HG02623 (cell line): ENCODE results near the gene PLP1.

Experiments used
- ATAC-seq: cut with Tn5 transposase; IDR thresholded peaks from one replicate; pipeline ENCODE4 v1.9.1; 2021; ENCODE audit warnings: moderate library complexity; ENCODE audit not compliant: unreplicated experiment

Gene PLP1

GRCh38 chrX:103823591-103823990 lies 47.0 kb downstream of the PLP1 start:
- ATAC-seq: no peak

DNA sequence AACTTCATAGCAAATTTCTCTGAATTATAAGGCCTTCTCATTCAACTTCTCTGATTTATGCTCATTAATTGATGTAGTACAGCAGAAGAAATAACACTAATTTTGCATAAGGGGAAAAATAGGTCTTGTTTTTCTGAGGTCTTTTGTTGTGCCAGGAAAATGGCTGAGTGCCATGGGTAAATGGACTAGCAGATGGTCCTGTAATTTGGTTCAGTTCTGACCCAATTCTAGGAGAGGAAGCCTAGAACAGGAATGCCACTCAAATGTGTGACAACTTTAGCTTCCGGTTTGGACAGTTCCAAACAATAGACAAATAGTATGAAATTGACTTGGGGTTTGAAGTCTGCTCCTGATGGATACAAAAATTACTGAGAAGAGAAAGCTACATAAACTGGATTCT lies 49.2 kb downstream of the PLP1 start:
- ATAC-seq: no peak

DNA sequence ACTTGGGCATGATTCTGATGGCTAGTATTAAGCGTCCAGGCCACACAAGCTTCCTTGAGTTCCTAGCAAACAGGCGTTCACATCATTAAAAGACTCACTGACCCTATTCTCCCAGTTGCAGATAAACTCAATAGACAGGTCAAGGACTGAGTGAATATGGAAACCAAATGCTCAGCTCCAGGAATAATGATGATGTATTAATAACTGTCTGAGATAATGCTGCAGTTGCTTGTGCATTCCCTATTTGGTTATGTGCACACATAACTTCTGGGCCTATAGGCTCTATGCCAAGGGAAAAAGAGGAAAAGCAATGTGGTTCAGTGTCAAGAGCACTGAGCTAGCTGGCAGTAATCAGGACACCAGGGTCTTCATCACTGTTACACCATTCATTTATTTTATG lies 51.9 kb downstream of the PLP1 start:
- no peak for ATAC-seq

DNA sequence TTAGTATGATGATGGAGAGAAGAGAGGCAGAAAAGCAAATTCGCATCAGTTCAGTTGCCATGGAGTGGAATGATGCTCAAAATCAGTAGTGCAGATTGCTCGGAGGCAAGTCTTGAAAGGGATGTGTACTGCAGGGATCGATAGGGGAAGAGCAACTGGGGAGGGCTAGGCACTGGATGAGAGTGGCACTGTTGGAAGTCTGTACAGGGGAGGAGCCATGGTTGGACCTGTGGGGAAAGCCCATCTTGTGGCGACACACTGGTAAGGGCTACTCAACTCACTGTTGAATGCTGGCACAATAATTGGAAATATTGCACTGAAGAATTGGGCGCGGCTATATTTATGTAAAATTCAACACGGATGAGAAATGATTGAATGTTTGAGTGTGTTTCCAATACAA lies 54.2 kb downstream of the PLP1 start:
- no peak for ATAC-seq

- peak; percentile 23 for ATAC-seq
Measured at GRCh38 chrX:103831342-103831802, 54.7 kb downstream of the PLP1 start.

DNA sequence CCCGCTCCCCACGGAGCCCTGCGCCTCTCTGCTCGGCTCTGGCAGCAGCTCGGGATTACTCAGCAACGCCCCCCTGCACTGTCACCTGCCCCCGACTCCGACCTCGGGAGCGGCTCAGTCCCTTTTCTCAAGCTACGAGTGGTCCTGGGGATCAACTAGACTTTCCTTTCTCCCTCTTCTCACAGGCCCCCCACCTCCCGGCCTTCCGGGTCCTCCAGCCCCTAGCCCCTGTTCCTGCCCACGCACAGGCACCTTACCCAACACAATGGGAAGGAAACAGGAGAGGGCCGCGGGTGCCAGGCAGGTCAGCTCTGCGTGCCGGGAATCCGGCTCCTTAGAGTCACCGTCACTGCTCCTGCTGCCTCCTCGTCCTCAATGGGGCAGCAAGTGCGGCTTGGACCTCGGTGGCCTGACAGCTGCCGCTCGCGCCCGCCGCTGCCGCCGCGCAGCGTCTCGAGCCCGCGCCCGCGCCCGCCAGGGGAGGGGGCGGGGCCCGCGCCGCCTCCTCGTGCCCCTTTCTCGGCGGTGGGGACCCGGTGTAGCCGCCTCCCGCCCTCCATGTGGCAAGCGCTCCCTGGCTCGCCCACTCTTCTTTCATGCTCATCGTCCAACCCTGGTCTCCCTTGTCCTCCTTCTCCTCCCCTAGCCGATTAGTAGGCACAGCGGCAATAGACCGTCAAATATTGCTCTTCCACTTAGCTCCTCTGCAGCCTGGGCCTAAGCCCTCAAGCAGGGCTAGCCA lies 55.3 kb downstream of the PLP1 start, which contains the start of gene RAB9B:
Gene RAB9B, minus strand, starts transcription at position 455 of the 742 bp plus-strand sequence. CDS start 6,473 bp downstream, outside the sequence.
- ATAC-seq: peak; percentile 84

GRCh38 chrX:103839404-103839803 lies 62.8 kb downstream of the PLP1 start:
- ATAC-seq: no peak
